ENCODE measurements around the gene CD300H.
A peak's percentile ranks its signal among the peaks of the same experiment; 100 is the strongest.
"Not testable (repeated sequence)": the region's sequence is repeated elsewhere in the genome, so short reads cannot be mapped to it uniquely, and the experiment has no call there.

The CD300H gene

GRCh38 chr17:74526681-74527080 lies 40.6 kb downstream of the CD300H start:
- DNase-seq (ENCODE audit: low spot score): no peak

- DNase-seq (ENCODE audit: low spot score): no peak
Measured at GRCh38 chr17:74525781-74526288, 41.5 kb downstream of the CD300H start.

GRCh38 chr17:74525465-74525725 lies 41.9 kb downstream of the CD300H start:
- DNase-seq (ENCODE audit: low spot score): no peak

- no peak for DNase-seq (ENCODE audit: low spot score)
Measured at GRCh38 chr17:74524653-74525464, 42.5 kb downstream of the CD300H start.

GRCh38 chr17:74523308-74523707 lies 44.0 kb downstream of the CD300H start:
- no peak for DNase-seq (ENCODE audit: low spot score)

- no peak for DNase-seq (ENCODE audit: low spot score)
Measured at GRCh38 chr17:74522381-74523105, 44.8 kb downstream of the CD300H start.

GRCh38 chr17:74521701-74522201 lies 45.6 kb downstream of the CD300H start:
- peak; percentile 31 for DNase-seq (ENCODE audit: low spot score)

GRCh38 chr17:74520790-74521480 lies 46.4 kb downstream of the CD300H start:
- DNase-seq (ENCODE audit: low spot score): no peak

- peak; percentile 50 for DNase-seq (ENCODE audit: low spot score)
Measured at GRCh38 chr17:74520016-74520434, 47.3 kb downstream of the CD300H start.

- DNase-seq (ENCODE audit: low spot score): not testable (repeated sequence)
Measured at GRCh38 chr17:74518413-74518981, 48.8 kb downstream of the CD300H start.

- DNase-seq (ENCODE audit: low spot score): no peak
Measured at GRCh38 chr17:74516561-74517328, 50.6 kb downstream of the CD300H start.

GRCh38 chr17:74515941-74516340 lies 51.4 kb downstream of the CD300H start:
- no peak for DNase-seq (ENCODE audit: low spot score)

GRCh38 chr17:74514632-74515334 lies 52.5 kb downstream of the CD300H start:
- DNase-seq (ENCODE audit: low spot score): no peak

- no peak for DNase-seq (ENCODE audit: low spot score)
Measured at GRCh38 chr17:74513987-74514631, 53.2 kb downstream of the CD300H start.

GRCh38 chr17:74512624-74513091 lies 54.7 kb downstream of the CD300H start:
- DNase-seq (ENCODE audit: low spot score): no peak

GRCh38 chr17:74512036-74512435 lies 55.3 kb downstream of the CD300H start:
- DNase-seq (ENCODE audit: low spot score): no peak

Data from globus pallidus (tissue), 1 donor.